ENCODE measurements around the gene CCL16.

Gene CCL16

GRCh38 chr17:35934760-35935159 is 46.5 kb downstream of the CCL16 start:
- no peak for DNase-seq

- DNase-seq, result no peak
Measured at GRCh38 chr17:35932586-35932985, 48.7 kb downstream of the CCL16 start.

GRCh38 chr17:35931794-35932425 is 49.4 kb downstream of the CCL16 start:
- DNase-seq, result no peak

- DNase-seq, result peak; percentile 90
Measured at GRCh38 chr17:35930211-35931065, 50.9 kb downstream of the CCL16 start, which contains the start of gene RDM1. RDM1 (minus strand) TSS chr17:35930773; CDS start chr17:35930727, 46 bp downstream.

GRCh38 chr17:35927714-35928113 is 53.6 kb downstream of the CCL16 start:
- DNase-seq, result no peak
